ENCODE results near the gene SEC14L2.

- TF ChIP-seq POLR2A (IDR thresholded peaks at IDR 0.05) (no peak), CTCF (IDR thresholded peaks at IDR 0.05) (no peak)
These were observed 57.1 kb downstream of the SEC14L2 start for GRCh38 chr22:30453731-30454510.

All from lower leg skin (tissue), 3 donors.